Endothelial cell of umbilical vein (primary cell): ENCODE measurements around the gene AIG1.

ENCODE experiments used
- EZH2 ChIP-seq: IDR thresholded peaks from 2 replicates; pipeline ENCODE4 v1.6.1; 2012; ENCODE audit warnings: borderline replicate concordance, low read depth, mild to moderate bottlenecking, moderate library complexity, low read length, inconsistent platforms; ENCODE audit not compliant: severe bottlenecking
- POLR2A ChIP-seq: IDR thresholded peaks from 2 replicates; pipeline ENCODE4 v1.6.1; 2012; ENCODE audit warnings: low read depth, mild to moderate bottlenecking, control low read depth, low read length
- TF ChIP-seq, protein P1 (sequence below): IDR thresholded peaks from 2 replicates; pipeline ENCODE4 v1.6.1; 2011; ENCODE audit not compliant: insufficient read depth, insufficient read length
- TF ChIP-seq, protein P2 (sequence below), 2 donors: IDR thresholded peaks; 1 replicate in 1 of 2; 2 replicates in 1 of 2; pipeline ENCODE4 v1.5.1; 2011; ENCODE audit warnings: low read length in 2 of 2, mild to moderate bottlenecking in 2 of 2, moderate library complexity in 2 of 2, control low read depth in 1 of 2, inconsistent platforms in 1 of 2, low read depth in 1 of 2; ENCODE audit not compliant: insufficient read depth in 1 of 2; ENCODE audit errors: extremely low read depth in 1 of 2

GRCh38 chr6:143293523-143293922 lies 232.8 kb downstream of the AIG1 start:
- TF ChIP-seq, protein P1, sequence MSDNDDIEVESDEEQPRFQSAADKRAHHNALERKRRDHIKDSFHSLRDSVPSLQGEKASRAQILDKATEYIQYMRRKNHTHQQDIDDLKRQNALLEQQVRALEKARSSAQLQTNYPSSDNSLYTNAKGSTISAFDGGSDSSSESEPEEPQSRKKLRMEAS, result no peak
- TF ChIP-seq, protein P2, sequence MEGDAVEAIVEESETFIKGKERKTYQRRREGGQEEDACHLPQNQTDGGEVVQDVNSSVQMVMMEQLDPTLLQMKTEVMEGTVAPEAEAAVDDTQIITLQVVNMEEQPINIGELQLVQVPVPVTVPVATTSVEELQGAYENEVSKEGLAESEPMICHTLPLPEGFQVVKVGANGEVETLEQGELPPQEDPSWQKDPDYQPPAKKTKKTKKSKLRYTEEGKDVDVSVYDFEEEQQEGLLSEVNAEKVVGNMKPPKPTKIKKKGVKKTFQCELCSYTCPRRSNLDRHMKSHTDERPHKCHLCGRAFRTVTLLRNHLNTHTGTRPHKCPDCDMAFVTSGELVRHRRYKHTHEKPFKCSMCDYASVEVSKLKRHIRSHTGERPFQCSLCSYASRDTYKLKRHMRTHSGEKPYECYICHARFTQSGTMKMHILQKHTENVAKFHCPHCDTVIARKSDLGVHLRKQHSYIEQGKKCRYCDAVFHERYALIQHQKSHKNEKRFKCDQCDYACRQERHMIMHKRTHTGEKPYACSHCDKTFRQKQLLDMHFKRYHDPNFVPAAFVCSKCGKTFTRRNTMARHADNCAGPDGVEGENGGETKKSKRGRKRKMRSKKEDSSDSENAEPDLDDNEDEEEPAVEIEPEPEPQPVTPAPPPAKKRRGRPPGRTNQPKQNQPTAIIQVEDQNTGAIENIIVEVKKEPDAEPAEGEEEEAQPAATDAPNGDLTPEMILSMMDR (IDR thresholded peaks at IDR 0.05; ENCODE audit: extremely low read depth in 1 of 2, insufficient read depth in 1 of 2, low read depth in 1 of 2, low read length in 2 of 2), result no peak
- TF ChIP-seq POLR2A, result no peak
- no peak for TF ChIP-seq EZH2
